Jurkat, Clone E6-1 (cell line): ENCODE data around the gene STARD13. TPM values are rescaled to one million over a fixed set of nuclear protein-coding genes. Genes with fewer than 3 reads are reported as not detected.

Experiments
- DNase-seq: peaks from one replicate; pipeline ENCODE4 v3.0.0-alpha.2; 2011; ENCODE audit warnings: low read depth, low spot score
- H3K4me3 ChIP-seq: 2 replicates; pipeline ENCODE4 v1.5.1; 2011; ENCODE audit warnings: mild to moderate bottlenecking, low read length, control low read depth, moderate library complexity
- polyA plus RNA-seq: library from polyadenylated mRNA; unstranded; fragments of >200 nt; gene quantifications from one replicate; pipeline ENCODE4 v1.2.1, GENCODE V29; 2012; ENCODE audit warnings: missing spikeins; ENCODE audit not compliant: insufficient read length, insufficient read depth

STARD13 gene, protein sequence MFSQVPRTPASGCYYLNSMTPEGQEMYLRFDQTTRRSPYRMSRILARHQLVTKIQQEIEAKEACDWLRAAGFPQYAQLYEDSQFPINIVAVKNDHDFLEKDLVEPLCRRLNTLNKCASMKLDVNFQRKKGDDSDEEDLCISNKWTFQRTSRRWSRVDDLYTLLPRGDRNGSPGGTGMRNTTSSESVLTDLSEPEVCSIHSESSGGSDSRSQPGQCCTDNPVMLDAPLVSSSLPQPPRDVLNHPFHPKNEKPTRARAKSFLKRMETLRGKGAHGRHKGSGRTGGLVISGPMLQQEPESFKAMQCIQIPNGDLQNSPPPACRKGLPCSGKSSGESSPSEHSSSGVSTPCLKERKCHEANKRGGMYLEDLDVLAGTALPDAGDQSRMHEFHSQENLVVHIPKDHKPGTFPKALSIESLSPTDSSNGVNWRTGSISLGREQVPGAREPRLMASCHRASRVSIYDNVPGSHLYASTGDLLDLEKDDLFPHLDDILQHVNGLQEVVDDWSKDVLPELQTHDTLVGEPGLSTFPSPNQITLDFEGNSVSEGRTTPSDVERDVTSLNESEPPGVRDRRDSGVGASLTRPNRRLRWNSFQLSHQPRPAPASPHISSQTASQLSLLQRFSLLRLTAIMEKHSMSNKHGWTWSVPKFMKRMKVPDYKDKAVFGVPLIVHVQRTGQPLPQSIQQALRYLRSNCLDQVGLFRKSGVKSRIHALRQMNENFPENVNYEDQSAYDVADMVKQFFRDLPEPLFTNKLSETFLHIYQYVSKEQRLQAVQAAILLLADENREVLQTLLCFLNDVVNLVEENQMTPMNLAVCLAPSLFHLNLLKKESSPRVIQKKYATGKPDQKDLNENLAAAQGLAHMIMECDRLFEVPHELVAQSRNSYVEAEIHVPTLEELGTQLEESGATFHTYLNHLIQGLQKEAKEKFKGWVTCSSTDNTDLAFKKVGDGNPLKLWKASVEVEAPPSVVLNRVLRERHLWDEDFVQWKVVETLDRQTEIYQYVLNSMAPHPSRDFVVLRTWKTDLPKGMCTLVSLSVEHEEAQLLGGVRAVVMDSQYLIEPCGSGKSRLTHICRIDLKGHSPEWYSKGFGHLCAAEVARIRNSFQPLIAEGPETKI
- not detected for polyA plus RNA-seq

DNA sequence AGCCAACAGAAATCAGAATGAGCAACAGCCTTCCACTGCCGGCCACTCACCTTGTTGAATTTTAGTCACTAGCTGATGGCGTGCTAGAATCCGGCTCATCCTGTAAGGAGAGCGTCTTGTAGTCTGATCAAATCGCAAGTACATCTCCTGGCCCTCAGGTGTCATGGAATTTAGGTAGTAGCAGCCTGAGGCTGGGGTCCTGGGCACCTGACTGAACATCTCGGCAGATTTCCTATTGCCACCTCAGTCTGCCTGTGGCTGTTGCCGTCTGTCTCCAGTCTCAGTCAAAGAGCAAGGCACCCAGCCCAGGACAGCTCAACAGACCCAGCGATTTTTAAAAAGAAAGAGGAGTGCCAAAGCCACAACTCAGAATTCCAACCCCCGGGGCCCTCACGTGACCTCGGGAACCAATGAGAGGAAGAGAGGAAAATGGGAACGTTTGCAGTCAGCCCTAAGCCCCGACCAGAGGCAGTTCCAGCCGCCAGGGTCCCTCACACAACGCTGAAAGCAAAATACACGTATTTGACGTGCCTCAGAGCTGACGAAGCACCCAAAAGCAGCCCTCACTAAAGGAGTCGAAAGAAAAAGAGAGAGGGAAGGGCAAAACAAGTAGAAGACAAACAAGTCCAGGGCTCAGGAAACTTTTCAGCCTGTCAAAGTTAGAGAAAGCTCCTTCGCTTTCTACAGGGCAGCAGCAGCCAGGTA lies at the start of gene STARD13:
TSS of gene STARD13 (minus strand) at position 336 of the 705 bp plus-strand sequence. CDS start at position 219, 117 bp downstream.
- peak within 1 kb of the TSS; percentile 24 for H3K4me3 ChIP-seq
- DNase-seq = no peak

DNA sequence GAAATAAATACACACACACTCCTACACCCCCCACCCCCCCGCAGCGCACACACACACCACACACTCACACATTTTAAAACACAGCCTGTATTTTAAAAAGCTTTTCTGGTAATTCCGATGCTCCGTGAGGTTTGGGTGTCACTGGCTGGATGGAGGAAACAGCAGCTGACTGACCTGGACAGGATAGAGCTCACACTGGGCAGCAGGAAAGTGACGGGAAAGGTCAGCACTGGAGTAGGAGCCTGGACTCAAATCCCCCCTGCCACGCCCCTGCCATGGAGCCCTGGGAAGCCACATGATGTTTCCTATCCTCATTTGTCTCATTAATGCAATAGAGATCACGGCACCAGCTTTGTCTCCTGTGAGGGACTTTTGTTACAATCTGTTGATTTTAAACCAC lies 49.3 kb upstream of the STARD13 start:
- no peak overlapping the region for H3K4me3 ChIP-seq
- DNase-seq = no peak

DNA sequence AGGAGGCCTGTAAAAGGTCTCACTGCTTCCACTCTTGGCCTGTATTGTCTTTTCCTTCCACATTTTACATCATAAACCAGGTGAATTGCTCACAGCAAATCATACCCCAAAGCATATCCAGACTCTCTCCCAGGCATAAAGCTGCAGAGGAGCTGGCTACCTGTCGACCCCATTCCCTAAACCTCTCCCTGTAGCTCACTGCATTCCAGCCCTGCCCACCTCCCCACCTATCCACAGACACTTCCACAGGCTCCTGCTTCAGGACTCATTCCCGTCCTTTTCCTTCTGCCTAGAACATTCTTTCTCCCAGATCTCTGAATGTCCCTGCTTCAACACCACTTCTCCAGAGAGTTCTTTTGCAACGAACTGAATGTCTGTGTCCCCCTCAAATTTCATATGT lies 46.4 kb upstream of the STARD13 start:
- no peak for DNase-seq
- H3K4me3 ChIP-seq = no peak overlapping the region

DNA sequence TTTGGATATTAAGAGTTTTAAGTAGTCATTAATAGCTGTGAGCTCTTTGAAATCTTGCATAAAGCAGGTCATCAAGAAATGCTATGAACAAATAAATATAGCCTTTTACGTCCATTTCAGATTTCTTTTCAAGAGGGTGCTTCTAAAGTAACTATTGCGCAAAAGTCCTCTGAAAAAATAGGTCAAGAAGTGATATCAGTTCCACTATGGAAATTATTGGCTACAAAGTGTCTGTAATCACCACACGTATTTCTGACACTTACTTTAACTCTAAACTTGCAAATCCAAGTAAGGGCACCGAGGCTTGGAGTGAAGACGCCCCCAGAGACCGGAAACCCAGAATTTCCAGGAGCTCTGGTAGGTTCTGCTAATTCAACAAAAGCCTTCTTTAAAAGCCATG lies 44.9 kb upstream of the STARD13 start:
- no peak for DNase-seq
- no peak overlapping the region for H3K4me3 ChIP-seq

DNA sequence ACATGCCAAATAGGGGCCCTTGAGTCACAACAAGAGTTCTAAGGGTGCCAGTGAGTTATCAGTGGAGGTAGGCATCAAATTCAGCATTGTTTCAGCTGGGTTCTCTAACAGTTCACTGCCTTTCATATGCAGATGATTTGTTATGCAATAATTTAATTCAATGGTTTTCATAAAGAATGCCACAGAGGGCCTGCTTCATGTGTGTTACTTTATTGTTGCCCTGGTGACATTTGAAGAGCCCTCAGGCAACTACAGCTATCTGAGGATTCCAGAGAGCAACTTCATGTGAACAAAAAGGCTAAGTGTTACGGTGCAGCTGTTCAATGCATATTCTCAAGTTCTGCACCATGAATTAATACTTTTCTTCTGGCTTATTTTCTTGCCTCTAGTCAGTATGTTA lies 43.1 kb upstream of the STARD13 start:
- DNase-seq = no peak
- no peak overlapping the region for H3K4me3 ChIP-seq

DNA sequence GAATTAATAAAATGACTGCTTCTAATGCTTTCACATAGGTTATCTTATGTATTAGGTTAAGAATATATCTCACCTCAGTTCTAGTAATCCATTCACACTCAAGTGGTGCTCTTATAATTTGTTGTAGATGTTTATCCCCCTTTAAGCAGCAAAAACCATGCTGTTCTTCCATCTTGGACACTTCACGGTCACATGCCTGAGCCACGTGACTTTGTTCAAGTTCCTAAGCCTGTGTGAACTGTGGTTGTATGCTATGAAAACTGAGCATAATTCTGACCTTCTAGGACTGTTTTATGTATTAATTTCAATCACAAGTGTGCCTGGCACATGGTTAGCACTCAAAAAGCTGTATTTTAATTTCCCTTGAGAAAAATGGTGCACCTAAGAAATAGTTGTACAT lies 41.2 kb upstream of the STARD13 start:
- no peak for DNase-seq

DNA sequence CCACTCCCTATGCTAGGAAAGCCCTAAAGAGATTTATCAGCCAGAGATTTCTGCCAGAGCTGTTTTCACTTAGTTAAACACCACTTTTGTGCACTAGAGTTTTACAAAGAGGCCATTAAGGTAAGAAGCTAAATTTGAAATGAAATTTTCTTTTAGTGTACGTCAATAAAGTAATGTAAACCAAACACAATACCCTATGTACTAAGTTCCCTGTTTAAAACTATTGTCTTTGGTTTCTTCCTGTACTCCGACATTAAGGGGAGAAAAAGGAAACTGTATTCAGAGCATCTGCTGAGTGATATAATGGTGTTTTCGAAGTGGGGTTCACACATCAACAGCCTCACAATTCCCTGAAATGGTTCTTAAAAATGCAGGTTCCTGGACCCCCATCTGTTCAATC lies 40.7 kb upstream of the STARD13 start:
- H3K4me3 ChIP-seq = no peak overlapping the region
- no peak for DNase-seq

More for the DNA sequence above, 41.2 kb upstream of the STARD13 start:
- H3K4me3 ChIP-seq = no peak overlapping the region

DNA sequence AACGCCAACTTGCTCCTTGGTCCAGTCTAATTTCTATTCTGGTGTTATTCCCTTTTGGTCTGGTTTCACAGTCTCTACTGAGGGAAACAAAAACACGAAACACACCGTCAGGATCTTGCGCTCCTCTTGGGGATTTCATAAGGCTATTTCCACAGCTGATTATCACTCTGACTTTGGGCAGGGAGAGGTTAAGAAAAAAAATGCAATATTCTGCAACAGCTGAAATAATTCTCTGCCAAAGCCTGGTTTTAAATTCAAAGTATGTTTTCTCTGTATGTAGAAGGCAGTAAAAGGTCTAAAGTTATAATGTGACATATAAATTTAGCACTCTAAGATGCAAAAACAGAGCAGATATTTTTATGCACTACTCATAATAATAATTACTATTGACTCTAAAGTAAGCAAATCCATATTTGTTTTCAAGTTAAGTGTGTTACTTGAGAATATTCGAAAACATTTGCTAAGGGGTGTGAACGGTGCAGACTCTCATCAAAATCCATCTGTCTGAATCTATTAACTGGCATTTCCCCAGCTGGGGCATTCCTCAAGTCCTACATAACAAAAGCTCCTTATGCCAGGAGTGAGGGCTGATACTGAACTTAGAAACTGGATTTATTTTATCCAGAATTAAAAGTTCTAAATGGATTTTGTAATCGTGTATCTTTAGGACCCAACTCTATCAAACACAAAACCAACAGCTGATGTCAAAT lies 38.4 kb upstream of the STARD13 start:
- no peak for DNase-seq
- no peak overlapping the region for H3K4me3 ChIP-seq

DNA sequence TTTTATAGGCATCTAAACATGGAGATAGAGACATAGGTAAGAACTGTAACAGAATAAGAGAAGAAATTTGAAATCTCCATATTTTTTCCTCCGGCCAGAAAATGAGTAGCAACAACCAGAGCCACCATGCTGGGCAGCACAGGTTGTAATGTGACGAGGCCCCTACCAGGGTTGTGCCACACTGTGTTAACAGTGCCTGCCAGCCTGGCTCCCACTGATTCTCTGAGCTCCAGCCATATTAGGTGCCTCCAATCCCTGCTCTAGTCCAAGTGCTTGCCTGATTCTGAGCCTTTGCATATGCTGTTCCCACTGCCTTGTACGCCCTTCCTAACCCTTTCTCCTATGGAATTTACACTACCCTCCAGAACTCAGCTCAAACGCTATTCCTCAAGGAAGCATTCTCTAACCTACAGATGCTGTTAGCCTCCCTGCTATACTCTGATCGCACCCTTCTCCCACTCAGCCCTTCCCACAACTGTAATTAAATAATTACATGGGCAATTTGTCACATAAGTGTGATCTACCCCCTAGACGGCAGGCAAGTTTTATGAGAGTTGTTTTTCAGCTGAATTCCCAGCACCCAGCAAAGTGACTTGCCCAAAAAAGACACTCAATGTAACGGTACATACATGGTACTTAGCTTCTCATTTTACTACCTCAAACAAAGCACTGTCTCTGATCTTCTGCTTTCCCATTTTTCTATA lies 37.6 kb upstream of the STARD13 start:
- no peak for DNase-seq
- H3K4me3 ChIP-seq = no peak overlapping the region

DNA sequence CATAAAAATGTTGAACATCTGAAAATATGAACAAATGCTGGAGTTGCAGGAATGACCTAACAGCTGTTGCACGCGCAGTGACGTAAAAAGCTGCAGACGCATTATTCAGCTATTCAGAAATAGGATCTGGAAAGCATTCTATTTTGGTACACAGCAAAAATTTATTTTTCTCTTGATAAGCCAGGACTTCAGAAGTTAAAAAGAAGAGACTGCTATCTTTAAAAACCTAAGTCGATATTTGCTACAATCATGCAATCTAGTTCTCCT lies 36.9 kb upstream of the STARD13 start:
- DNase-seq = no peak

DNA sequence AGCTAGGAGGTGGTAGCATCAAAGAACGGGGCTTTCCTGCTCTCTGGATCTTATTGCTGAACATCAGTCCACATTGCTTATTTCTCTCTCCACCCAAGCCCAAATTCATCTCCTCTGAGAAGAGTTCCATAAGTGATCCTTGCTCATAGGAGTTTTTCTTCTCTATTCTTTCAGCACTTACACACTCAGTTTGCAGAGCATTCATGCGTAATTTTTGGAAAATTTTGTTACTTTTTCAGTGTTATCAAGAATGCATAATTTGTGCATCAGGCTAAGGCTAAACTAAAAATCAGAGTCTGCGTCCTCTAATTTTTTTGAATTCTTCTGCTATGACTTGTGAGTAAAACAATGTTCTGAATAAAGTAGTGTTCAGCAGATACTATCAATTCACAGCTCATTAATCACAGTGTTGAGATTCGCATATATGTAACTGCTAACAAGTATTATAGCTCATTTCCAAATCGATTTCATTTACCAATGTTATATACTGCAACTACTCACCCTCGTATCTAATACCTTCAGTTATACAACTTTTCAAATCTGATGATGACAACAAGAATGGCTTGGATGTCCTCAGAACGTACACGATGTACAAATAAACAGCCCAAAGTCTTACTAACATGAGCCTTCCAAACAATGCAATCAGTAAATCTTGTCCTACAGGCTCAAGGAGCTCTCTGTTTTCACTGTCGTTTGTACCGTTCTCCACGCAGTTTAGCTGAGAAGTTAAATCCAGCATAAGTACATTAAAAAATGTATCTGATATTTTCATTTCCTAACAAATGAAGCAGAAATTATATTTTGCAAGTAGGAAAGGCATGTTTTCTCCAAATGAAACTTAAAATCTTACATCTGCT lies 36.4 kb upstream of the STARD13 start:
- no peak overlapping the region for H3K4me3 ChIP-seq
- DNase-seq = no peak

More for the DNA sequence above, 36.9 kb upstream of the STARD13 start:
- H3K4me3 ChIP-seq = no peak overlapping the region

DNA sequence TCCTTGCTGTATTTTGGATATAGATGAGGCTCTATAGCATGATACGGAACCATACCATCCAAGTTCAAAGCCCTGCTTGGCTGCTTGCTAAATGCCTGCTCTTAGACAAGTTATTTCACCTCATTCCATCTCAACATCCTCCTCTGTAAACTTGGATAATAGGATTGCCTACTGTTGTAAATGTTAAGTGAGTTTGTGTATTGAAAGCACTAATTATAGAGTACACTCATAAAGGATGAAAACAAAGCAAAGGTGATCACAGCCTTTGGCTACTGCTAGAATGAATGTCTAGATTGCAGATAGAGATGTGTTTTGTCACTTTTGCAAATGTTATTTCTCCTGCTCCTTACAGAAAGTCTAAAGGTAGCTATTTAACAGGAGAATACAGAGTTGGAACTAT lies 34.3 kb upstream of the STARD13 start:
- no peak for DNase-seq
- no peak overlapping the region for H3K4me3 ChIP-seq

DNA sequence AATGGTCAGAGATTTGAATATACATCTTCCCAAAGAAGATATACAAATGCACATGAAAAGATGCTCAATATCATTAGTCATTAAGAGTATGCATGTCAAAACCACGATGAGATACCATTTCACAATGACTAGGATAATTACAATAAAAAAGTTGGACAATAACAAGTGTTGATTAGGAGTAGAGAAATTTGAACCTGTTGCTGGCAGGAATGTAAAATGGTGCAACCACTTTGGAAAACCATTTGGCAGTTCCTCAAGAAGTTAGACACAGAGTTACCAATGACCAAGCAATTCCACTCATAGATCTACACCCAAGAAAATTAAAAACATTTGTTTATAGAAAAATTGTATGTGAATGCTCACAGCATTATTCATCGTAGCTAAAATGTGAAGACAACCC lies 33.2 kb upstream of the STARD13 start:
- no peak for DNase-seq
- H3K4me3 ChIP-seq = no peak overlapping the region

DNA sequence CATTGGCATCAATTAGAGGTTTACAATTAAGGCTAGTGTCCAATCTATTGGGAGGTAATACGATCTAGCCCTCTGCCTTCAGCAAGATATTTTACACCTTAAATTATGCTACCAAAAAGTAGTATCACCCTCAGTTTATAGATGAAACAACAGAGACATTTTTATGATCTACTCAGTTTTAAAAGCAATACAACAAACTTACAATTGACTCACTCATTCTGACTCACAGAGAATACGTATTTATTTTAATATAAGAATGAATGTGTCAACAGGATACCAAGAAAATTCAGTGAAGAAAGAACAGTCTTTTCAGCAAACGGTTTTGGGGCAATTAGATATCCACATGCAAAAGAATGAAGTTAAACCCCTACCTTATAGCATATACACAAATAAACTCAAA lies 32.5 kb upstream of the STARD13 start:
- DNase-seq = no peak

DNA sequence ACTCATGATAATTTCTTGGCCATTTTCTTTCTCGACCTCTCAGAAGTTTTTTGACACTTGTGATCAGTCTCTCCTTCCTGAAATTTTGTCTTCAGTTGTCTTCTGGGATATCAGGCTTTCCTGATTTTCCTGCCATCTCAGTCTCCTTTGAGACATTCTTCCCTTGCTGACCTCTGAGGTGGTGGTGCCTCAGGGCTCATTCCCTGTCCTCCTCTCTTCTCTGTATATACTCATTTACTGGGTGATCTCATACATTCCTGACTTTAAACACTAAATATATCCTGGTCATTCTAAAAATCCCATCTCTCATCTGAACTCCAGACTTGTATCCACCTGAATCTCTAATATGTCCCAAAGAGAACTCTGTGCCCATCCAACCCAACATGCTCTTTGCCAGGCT lies 31.3 kb upstream of the STARD13 start:
- no peak for DNase-seq
- H3K4me3 ChIP-seq = no peak overlapping the region

More for the DNA sequence above, 32.5 kb upstream of the STARD13 start:
- H3K4me3 ChIP-seq = no peak overlapping the region

DNA sequence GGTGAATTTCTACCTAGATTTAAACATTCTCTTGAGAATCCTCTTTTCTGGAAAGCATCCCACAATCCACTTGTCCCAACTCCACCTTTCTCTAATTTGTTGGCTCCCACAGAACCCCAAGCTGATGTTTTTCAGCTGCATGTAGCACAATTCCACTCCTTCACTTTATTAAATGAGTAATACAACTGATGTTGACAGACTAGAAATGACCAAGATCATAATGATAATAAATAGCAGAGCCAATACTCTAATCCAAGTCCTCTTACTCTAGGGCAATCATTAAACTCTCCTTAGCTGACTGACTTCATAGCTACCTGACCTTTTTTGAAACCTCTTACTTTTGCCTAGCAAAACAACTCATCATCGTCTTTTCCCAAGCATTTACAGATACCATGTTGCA lies 27.9 kb upstream of the STARD13 start:
- no peak overlapping the region for H3K4me3 ChIP-seq
- no peak for DNase-seq

DNA sequence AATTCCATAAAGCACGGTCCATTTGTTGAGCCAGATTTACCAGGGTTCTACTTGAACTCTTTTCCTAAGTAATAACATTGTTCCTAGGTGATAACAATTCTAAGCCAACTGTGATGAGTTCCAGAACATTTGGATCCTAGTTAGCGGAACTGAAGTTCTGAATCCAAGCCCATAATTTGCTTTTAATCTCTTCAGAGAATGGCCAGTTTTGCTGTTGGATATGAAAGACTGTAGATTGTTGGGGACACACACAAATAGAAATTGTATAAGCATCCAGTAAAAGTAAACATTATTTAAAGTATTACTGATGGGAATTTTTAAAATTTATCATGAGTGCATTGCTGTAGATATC lies 27.3 kb upstream of the STARD13 start:
- DNase-seq = no peak
- H3K4me3 ChIP-seq = no peak overlapping the region
